Umbilical cord (tissue), 2 donors: ENCODE results near the gene RFLNA. TPM values are rescaled to one million over a fixed set of nuclear protein-coding genes. Genes with fewer than 3 reads are reported as not detected.

ENCODE experiments used
- DNase-seq: peaks from one replicate; pipeline ENCODE4 v3.0.0-alpha.2; 2015; ENCODE audit warnings: low spot score
- total RNA-seq: library from RNA; depleted of rRNA; stranded (reverse); fragments of >200 nt; gene quantifications from one replicate; pipeline ENCODE4 v1.2.3, GENCODE V29; 2014; ENCODE audit warnings: low replicate concordance; ENCODE audit not compliant: insufficient read depth

The RFLNA gene, protein sequence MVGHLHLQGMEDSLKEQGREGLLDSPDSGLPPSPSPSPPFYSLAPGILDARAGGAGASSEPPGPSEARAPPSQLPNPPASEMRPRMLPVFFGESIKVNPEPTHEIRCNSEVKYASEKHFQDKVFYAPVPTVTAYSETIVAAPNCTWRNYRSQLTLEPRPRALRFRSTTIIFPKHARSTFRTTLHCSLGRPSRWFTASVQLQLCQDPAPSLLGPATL
- 7.2 TPM for total RNA-seq

GRCh38 chr12:124294780-124295341, at the start of gene RFLNA:
TSS of gene RFLNA (plus strand) at chr12:124295093. CDS start at chr12:124295430, 337 bp downstream.
- peak; percentile 74 for DNase-seq

DNA sequence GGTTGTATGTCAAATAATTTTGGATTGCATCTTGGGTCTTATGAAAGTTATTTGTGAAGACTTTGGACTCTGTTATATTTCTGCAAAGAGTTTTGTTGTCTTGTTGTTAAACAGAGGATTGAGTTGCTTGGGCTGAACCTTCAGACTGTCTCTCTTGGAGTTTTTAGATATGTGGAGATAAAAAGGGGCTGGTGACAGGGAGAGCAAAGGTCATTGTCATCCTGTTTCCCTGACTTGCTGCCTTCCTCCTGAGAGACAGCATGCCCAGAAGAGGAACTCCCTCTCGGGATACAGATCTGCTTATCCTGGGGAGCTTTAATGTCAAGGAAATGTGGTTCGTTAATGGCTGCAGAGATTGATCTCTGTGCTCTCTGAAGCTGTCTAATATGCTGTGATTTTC, 47.6 kb upstream of the RFLNA start:
- no peak for DNase-seq

DNA sequence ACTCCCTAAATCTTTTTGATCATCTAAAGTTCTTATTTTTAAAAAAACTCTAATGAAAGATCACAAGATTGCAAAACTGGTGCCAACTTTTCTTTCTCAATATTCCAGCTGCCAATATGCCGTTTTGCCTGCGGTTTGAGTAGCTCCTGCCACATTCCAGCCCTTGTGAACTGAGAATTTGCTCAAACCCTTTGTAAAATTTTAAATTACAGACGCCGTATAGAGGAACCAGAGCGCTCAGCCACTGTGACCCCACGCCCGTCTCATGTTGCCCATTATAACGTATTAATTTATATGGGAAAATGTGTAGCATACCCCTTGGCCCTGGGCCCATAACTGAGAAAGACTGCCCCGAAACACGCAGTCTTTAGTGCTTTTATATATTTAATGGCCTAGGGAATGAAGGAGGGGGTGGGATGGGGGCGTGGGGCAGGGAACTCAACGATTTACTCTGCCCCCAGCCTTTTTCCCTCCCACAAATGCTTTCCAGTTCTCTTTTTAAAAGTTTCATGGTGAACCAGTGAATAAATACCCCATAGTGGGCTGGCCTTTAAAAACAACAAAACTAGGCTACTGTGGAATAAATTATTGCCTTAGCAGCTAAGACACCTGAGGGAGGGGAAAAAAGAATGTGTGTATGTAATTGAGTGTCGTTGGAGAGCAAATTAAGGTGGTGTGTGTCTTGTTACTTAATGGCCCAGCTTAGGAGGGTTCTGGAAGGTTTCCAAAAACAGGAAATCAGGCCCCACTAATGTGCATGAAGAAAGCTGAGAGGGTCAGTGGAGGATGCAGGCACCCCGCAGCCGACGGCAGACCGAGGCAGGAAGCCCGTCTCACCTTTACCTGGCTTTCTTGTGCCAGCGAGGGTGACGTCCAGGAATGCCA, 45.7 kb upstream of the RFLNA start:
- no peak for DNase-seq

DNA sequence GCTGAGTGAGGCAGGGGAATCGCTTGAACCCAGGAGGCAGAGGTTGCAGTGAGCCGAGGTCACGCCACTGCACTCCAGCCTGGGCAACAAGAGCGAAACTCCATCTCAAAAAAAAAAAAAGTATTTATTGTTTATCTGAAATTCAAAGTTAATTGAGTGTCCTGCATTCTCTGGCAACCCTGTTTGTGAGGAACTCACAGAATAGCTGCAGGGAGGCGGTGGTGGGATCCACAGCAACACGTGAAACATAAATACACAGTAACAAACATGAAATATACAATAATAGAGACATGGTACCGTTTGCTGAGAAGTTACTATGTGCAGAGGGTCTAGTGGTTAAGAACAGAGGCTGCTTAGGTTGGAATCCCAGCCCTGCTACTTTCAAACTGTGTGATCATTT, 43.7 kb upstream of the RFLNA start:
- no peak for DNase-seq

GRCh38 chr12:124252964-124253363, 41.9 kb upstream of the RFLNA start:
- no peak for DNase-seq

DNA sequence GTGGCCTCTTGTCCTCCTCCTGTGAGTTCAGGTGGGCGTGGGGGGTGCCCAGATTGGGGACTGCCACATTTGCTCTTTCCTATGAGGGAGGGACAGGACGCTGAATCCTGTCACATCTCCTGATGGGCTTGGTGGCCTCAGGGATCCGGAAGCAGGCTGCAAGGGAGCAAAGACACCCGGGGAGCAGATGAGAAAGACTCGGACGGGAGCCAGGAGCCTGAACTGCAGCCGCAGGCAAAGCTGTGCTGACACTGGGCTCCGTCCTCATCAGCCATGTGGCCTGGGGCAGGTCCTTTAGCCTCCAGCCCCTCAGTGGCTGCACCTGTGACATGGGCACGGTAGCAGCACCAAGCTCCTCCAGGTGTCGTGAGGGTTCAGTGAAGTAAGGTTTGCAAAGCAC, 40.8 kb upstream of the RFLNA start:
- no peak for DNase-seq

DNA sequence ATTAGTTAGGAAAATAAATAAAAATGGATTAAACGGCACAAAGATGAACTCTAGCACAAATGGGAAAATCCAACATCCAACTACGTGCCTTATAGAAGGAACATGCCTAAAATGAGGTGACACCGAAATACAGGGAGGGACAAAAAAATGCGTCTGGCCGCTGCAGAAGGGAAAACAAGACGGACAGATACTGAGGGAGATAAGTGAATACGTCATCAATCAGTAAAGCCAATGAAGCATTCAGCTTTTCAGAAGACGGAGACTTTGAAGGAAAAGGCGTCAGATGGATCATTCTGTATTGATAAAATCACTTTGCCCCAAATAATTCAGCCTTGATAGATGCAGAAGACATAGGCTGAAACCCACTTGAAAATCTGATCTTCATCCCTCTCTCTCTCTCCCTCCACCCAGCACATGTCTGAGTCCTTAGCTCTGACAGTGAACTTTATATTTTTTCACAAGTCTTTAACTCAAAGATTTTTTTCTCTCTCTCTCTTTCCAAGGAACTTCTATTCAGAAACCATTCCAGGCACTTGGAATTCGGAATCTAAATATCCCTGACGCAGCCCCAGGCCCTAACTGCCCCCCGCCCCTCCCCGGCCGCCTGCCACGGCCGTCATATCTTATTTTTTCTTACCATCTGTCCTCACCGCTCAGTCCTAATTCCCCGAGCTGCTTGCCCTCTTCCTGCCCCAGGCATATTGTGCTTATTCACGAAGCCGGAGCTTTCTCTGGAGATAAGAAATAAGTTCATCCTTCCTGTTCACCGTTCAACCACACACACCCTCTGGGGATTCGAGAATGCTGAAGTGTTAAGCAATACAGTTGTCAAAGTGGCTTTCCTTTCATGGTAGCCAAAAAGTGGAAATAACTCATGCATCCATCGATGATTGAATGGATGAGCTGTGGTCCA, 35.5 kb upstream of the RFLNA start:
- DNase-seq: peak; percentile 71

DNA sequence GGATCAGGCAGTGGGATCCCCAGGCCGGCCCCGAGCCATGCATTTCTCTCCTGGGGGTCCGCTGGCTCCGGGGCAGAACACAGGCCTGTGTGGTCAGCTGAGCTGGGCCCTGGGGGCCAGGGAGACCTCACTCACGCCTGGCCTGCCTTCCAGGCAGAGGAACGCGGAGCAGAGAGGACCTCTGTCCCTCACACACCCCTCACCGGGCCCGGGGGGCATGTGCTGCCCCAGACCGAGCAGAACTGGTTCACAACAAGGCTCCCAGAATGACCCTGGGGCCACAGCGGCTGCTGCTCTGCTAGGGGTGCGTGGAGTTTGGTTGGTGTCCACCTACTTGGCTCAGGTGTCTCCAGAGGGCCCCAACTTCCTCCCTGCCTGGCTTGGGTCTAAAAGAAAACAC, 33.0 kb upstream of the RFLNA start:
- no peak for DNase-seq

GRCh38 chr12:124264089-124264795, 30.7 kb upstream of the RFLNA start:
- no peak for DNase-seq

DNA sequence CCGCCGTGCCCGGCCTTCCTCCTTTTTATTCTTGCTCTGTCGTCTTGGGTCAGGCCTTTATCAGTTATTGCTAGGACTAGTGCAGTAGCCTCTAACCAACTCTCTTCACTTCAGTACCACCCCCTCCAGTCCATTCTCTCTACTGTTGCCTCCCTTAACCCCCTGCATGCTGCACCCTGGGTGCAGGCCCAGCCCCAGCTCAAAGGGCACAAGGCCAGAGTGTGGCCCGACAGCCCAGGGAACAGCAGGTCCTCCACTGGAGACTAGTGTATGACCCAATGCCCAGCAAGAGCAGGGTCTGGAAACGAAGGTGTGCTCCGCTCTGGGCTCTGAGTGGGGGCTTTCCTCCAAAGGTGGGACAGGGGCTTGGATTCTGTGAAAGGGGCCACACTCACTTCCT, 30.0 kb upstream of the RFLNA start:
- DNase-seq: no peak

DNA sequence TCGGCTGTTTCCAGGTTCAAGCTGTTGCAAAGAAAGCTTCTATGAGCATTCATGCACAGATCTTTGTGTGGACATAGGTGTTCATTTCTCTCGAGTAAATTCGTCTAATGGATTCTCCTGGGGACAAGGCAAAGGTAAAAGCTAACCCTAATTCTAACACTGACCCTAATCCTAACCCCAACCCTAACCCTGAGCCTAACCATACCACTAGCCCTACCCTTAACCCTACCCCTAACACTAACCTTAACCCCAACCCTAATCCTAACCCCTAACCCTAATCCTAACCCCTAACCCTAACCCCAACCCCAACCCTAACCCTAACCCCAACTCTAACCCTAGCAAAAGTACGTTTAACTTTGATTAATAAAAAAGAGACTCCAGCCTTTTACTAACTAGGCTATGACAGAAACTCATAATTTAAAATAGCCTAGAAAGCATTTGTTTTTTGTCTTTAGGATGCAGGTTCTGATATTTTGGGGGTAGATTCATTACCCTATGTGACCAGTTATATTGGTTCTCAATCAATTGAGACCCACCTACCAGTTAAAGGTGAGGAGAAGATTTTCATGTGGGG, 27.6 kb upstream of the RFLNA start:
- DNase-seq: no peak

GRCh38 chr12:124270671-124271070, 24.2 kb upstream of the RFLNA start:
- no peak for DNase-seq

- DNase-seq: no peak
Measured at GRCh38 chr12:124273630-124274029, 21.3 kb upstream of the RFLNA start.

GRCh38 chr12:124276337-124276736, 18.6 kb upstream of the RFLNA start:
- DNase-seq: no peak

DNA sequence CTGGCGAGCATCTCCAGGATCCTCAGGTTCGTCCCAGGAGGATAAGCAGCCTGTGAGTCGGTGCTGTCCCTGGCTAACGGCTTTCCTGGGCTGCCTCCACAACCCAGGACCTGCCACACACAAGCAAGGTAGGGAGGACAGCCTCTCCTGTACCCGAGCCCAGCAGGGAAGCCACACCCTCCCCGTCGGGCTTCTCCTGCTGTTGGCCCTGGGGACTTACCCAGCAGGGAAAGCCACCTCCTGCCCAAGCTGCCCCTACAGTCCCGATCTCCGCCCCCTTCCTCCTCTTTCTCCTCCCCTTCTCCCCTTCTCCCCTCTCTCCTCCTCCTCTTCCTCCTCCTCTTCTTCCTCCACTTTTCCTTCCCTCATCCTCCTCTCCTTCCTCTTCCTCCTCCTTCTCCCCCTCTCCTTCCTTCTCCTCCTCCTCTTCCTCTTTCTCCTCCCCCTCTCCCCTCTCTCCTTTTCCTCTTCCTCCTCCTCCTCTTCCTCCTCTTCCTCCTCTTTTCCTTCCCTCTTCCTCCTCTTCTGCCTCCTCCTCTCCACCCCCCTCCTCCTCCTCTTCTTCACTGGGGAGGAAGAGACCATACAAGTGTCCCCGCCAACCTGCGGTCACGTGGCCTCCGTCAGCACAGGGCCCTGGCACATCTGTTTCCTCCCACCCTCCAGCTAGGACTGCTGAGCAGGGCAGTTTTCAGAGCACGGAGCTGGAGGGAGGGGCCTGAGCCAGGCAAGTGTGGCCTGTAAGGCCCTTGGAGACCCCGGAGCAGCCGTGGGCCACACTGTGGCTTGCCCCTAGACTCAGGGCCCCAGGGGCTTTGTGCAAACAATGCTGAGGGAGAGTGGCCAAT, 17.3 kb upstream of the RFLNA start:
- DNase-seq: peak; percentile 38

DNA sequence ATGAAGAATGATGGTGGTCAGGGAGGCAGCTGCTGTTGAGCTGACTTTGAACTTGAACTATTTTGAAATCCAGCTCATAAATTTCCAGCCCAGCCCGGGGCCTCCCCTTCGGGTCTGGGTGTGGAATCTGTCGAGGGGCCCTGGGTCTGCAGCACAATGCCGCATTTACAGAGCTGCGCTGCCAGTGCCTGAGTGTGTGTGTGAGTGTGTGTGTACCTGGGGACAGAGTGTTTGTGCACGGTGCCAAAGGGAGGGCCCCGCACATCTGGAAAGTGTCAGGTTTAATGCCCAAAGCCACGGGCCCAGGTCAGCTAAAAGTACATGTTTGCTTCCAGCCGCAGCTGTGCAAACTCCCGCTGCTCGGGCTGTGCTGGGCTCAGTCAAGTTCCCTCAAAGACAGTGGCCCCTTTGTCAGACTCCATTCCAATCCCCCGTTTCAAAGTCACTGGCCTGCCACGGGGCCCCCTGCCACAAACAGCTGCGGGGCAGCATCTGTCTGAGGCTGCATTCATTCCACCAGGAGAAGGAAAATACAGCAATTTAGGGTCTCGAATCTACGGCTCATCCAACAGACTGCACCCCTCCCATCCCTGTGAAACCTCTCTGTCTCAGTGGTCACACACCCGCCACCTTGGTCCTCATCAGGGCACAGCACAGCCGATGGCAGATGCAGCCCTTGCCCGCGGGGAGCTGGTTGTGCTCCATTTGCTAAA, 16.3 kb upstream of the RFLNA start:
- DNase-seq: peak; percentile 87

GRCh38 chr12:124279315-124279714, 15.6 kb upstream of the RFLNA start:
- DNase-seq: peak; percentile 33

DNA sequence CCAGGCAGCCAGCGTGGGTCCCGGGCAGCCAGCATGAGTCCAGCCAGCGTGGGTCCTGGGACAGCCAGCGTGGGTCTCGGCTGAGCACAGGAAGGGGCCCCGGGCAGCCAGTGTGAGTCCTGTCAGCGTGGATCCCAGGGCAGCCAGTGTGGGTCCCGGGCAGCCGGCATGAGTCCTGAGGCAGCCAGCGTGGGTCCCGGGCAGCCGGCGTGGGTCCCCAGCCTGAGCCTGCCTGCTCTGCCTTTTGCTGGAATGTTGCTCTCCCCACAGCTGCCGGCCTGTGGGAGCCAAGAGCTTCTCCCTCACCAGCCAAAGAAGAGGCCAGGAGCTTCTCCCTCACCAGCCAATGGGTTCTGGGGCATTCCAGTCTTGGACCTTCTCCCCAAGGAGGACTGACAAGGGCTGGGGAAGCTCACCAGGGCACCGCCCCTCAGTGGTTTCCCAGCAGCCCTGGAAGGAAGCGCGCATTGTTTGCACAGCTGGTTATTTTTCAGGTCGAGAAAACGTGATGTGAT, 15.0 kb upstream of the RFLNA start:
- peak; percentile 58 for DNase-seq

DNA sequence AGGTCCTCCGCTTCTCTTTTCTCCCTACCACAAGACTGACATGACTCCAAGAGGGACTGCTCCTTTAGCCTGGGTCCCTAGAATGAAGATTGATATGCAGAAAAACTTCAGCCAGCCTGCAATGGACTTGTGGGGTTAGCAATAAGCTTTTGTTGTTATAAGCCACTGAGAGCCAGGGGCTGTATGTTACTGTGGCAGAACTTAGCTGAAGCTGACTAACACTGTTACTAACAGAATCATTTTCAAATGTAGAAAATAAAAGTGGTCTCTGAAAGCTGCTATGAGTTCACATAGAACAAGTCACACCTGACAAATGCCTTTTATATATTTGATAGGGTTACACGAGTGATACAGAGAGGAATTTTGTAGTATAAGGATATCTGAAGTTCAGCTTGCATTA, 13.6 kb upstream of the RFLNA start:
- DNase-seq: no peak
